ENCODE data around the gene TRIM14. TPM values are rescaled to one million over a fixed set of nuclear protein-coding genes. Genes with fewer than 3 reads are reported as not detected.
A peak's percentile ranks its signal among the peaks of the same experiment; 100 is the strongest.

The TRIM14 gene
- polyA plus RNA-seq, 2 of the 4 experiments (the other 2 are of a cell fraction) = 8.8 to 9.2 TPM

DNA sequence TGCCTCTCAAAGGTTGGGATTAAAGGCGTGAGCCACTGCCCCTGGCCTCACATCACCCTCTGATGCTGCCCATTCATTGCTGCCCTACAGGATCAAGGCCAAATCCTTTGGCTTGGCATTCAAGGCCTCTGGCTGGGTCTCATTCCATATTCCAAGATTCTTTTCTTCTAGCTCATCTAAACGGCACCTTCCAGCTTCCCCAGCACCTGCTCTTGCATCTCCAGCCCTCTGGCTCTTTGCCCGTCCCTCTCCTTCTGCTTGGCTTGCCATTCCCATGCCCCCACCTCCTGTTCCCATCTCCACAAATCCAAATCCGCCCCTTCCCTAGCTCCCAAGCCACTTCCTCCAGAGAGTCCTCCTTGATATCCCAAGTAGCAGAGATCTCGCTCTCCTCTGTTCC lies 40.3 kb upstream of the TRIM14 start:
- no peak for DNase-seq (ENCODE audit: low read depth in 1 of 2, low spot score in 1 of 2)
- H3K27ac ChIP-seq = no peak overlapping the region
- H3K4me3 ChIP-seq = no peak overlapping the region
- POLR2A ChIA-PET = no interaction called here
- CTCF ChIA-PET = interaction anchor here (0.6 to 2.1 kb wide), 7 partner anchors 12 to 105 kb away, joined by 3 to 5 read pairs (median 3); no protein-coding TSS in a partner anchor
- 82% methylated on average over 5 of the region's 5 CpGs for WGBS (ENCODE audit: missing lambda C conversion rate)
- H3K9me3 ChIP-seq = no peaks in the 10 kb centered on the region
- H3K4me2 ChIP-seq = no peak overlapping the region
- no peak for ATAC-seq
- peaks cover 12% of the 10 kb centered on the region for H3K4me1 ChIP-seq
- no peak for FAIRE-seq
- TF ChIP-seq USF2 (IDR thresholded peaks at IDR 0.05) (no peak), SMC3 (IDR thresholded peaks at IDR 0.05) (no peak), RNF2 (IDR thresholded peaks at IDR 0.05; ENCODE audit: borderline replicate concordance, low read depth) (no peak), EP300 (IDR thresholded peaks at IDR 0.05) (no peak), JUNB (IDR thresholded peaks at IDR 0.05) (no peak), NPAS2 (CRISPR knock-in tag; IDR thresholded peaks at IDR 0.05; ENCODE audit: borderline replicate concordance) (no peak), HOXA7 (CRISPR knock-in tag; IDR thresholded peaks at IDR 0.05) (no peak), HEYL (CRISPR knock-in tag; IDR thresholded peaks at IDR 0.05) (no peak), KDM5A (IDR thresholded peaks at IDR 0.05) (no peak), REST (IDR thresholded peaks at IDR 0.05) (no peak), MYC (IDR thresholded peaks at IDR 0.05; ENCODE audit: borderline replicate concordance, low read length) (no peak)

GRCh38 chr9:98158071-98158831 lies 39.2 kb upstream of the TRIM14 start:
- POLR2A ChIA-PET = interaction anchor here (0.6 kb wide), 1 partner anchor 9 kb away, joined by 4 read pairs; no protein-coding TSS in a partner anchor
- Histone ChIP-seq H3K4me3 (no peak overlapping the region), H3K9me3 (no peaks in the 10 kb centered on the region), H3K4me1 (peaks cover 12% of the 10 kb centered on the region), H3K4me2 (peak overlapping the region; percentile 0; the same call in 1 of the 3 replicates), H3K27ac (no peak overlapping the region; a peak in 1 of 6 replicates)
- no peak for FAIRE-seq
- peak; percentile 57 for TF ChIP-seq GATA3 (IDR thresholded peaks at IDR 0.05; ENCODE audit: borderline replicate concordance)
- peak; percentile 46 for TF ChIP-seq ZFP36 (IDR thresholded peaks at IDR 0.05; ENCODE audit: borderline replicate concordance, partially characterized antibody)
- no peak for TF ChIP-seq EP300 (IDR thresholded peaks at IDR 0.05)
- CTCF ChIA-PET = interaction anchor here (0.5 to 2.1 kb wide), 5 partner anchors 13 to 235 kb away, joined by 3 to 5 read pairs (median 3); no protein-coding TSS in a partner anchor
- ATAC-seq = peak; percentile 90 to 95
- DNase-seq (ENCODE audit: low read depth in 1 of 2, low spot score in 1 of 2) = peak; percentile 21 to 71
- WGBS (ENCODE audit: missing lambda C conversion rate) = 6% methylated on average over 4 of the region's 4 CpGs

DNA sequence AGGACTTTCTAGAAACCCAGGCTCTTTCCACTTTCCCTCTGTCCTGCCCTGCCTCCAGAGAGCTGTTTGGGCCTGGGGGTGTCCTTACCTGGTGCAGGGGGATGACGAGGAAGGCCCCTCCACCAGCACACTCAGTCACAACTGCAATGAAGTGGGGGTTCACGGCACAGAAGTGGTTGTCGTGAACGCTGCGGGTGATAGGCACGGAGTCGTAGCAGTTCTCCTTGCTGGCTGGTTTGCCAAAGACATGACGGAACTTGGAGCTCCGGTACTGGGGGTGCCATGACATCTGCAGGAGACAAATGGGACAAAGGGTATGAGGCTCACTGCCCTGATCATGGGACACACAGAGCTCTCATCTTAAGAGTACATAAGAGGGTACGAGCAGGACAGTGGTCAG lies 38.4 kb upstream of the TRIM14 start:
- no peak for DNase-seq (ENCODE audit: low read depth in 1 of 2, low spot score in 1 of 2)
- Histone ChIP-seq H3K27ac (no peak overlapping the region; a peak in 1 of 6 replicates), H3K4me2 (no peak overlapping the region), H3K4me3 (no peak overlapping the region), H3K4me1 (peaks cover 12% of the 10 kb centered on the region), H3K9me3 (no peaks in the 10 kb centered on the region)
- no peak for TF ChIP-seq RCOR1 (IDR thresholded peaks at IDR 0.05; ENCODE audit: low read depth, low read length)
- TF ChIP-seq MAFK (IDR thresholded peaks at IDR 0.05; ENCODE audit: partially characterized antibody) = no peak
- TF ChIP-seq CHD4 (IDR thresholded peaks at IDR 0.05; ENCODE audit: borderline replicate concordance) = no peak
- TF ChIP-seq TP53 (CRISPR knock-in tag; IDR thresholded peaks at IDR 0.05) = no peak
- no peak for TF ChIP-seq RFX5 (IDR thresholded peaks at IDR 0.05)
- TF ChIP-seq PHF8 (IDR thresholded peaks at IDR 0.05; ENCODE audit: borderline replicate concordance, low read depth) = no peak
- no peak for TF ChIP-seq POLR2A (IDR thresholded peaks at IDR 0.05; ENCODE audit: low read length)
- no peak for TF ChIP-seq MAZ (IDR thresholded peaks at IDR 0.05; ENCODE audit: borderline replicate concordance, low read depth, low read length)
- TF ChIP-seq CBX8 (IDR thresholded peaks at IDR 0.05) = no peak
- TF ChIP-seq MAX (IDR thresholded peaks at IDR 0.05) = no peak
- TF ChIP-seq HOXA7 (CRISPR knock-in tag; IDR thresholded peaks at IDR 0.05) = no peak
- no peak for TF ChIP-seq JUN (IDR thresholded peaks at IDR 0.05)
- no peak for TF ChIP-seq HMGXB4 (CRISPR knock-in tag; IDR thresholded peaks at IDR 0.05; ENCODE audit: borderline replicate concordance)
- no peak for TF ChIP-seq EHF (CRISPR knock-in tag; IDR thresholded peaks at IDR 0.05)
- no peak for FAIRE-seq
- POLR2A ChIA-PET = no interaction called here
- 85% methylated on average over 10 of the region's 10 CpGs for WGBS (ENCODE audit: missing lambda C conversion rate)
- ATAC-seq = no peak
- CTCF ChIA-PET = interaction anchor here (0.5 to 2.1 kb wide), 3 partner anchors 14 to 234 kb away, joined by 3 to 5 read pairs (median 5); no protein-coding TSS in a partner anchor
